Chondrocyte (in vitro differentiated cells): ENCODE measurements around the gene ACBD6. TPM values are rescaled to one million over a fixed set of nuclear protein-coding genes. Genes with fewer than 3 reads are reported as not detected.

ENCODE experiments used
- DNase-seq: peaks from one replicate; pipeline ENCODE4 v3.0.0; 2021; ENCODE audit warnings: mixed read lengths, low spot score
- H3K27ac Mint-ChIP-seq: one replicate; pipeline ENCODE4 v1.8.0; 2021; ENCODE audit warnings: mild to moderate bottlenecking, moderate library complexity, mixed read lengths; ENCODE audit not compliant: unreplicated experiment
- H3K27me3 Mint-ChIP-seq: 2 replicates; pipeline ENCODE4 v1.8.0; 2021; ENCODE audit warnings: low read depth, mixed read lengths
- H3K36me3 Mint-ChIP-seq: 2 replicates; pipeline ENCODE4 v1.8.0; 2021; ENCODE audit warnings: low read depth, mixed read lengths
- H3K4me1 Mint-ChIP-seq: 2 replicates; pipeline ENCODE4 v1.8.0; 2021; ENCODE audit warnings: low read depth, mild to moderate bottlenecking, mixed read lengths
- H3K4me3 Mint-ChIP-seq: one replicate; pipeline ENCODE4 v1.8.0; 2021; ENCODE audit warnings: mild to moderate bottlenecking, moderate library complexity, mixed read lengths; ENCODE audit not compliant: unreplicated experiment
- H3K9me3 Mint-ChIP-seq: 2 replicates; pipeline ENCODE4 v1.8.0; 2021; ENCODE audit warnings: low read depth, mixed read lengths
- CTCF ChIP-seq: fragments of 200-600 bp; sonication (generic); IDR thresholded peaks from 2 replicates; pipeline ENCODE4 v1.5.0; 2021; ENCODE audit warnings: antibody characterized with exemption, mild to moderate bottlenecking, moderate library complexity
- total RNA-seq: library from RNA; stranded (reverse); gene quantifications from 3 replicates; pipeline ENCODE4 v1.2.1, GENCODE V29; 2021

Gene ACBD6
- total RNA-seq, 1 donor from 2014 or later, result 43.4 TPM

GRCh38 chr1:180380259-180381183, 121.9 kb downstream of the ACBD6 start:
- no peak for TF ChIP-seq CTCF
- Mint-ChIP-seq H3K27ac (no peak overlapping the region), H3K27me3 (no peaks in the 10 kb centered on the region), H3K36me3 (peaks cover 29% of the 10 kb centered on the region), H3K4me1 (peaks cover 9% of the 10 kb centered on the region), H3K4me3 (no peak overlapping the region), H3K9me3 (peaks cover 64% of the 10 kb centered on the region)
- no peak for DNase-seq

DNA sequence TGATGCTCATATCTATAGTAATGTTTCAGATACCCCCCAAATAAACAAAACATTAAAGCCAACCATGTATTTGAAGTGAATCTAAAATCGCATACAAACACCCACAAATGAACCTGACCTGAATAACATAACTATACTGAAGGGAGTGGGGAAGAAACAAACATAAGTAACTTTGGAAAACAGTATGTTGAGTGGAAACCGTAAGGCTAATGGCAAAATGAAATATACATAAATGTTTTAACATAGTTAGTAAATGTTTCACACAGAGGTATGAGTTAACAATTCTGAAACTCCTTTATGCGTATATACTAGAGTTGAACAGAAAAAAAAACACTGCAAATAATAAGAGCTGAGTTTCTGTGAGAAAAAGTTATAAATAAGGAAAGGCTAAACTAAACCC, 125.6 kb downstream of the ACBD6 start:
- peaks cover 4% of the 10 kb centered on the region for H3K4me1 Mint-ChIP-seq
- no peak overlapping the region for H3K27ac Mint-ChIP-seq
- H3K27me3 Mint-ChIP-seq, result no peaks in the 10 kb centered on the region
- H3K36me3 Mint-ChIP-seq, result peaks cover 17% of the 10 kb centered on the region
- no peak for TF ChIP-seq CTCF
- no peak overlapping the region for H3K4me3 Mint-ChIP-seq
- no peak for DNase-seq
- peaks cover 33% of the 10 kb centered on the region for H3K9me3 Mint-ChIP-seq

- Mint-ChIP-seq H3K4me3 (no peak overlapping the region), H3K27me3 (no peaks in the 10 kb centered on the region), H3K4me1 (peaks cover 4% of the 10 kb centered on the region), H3K36me3 (peaks cover 17% of the 10 kb centered on the region), H3K9me3 (peaks cover 31% of the 10 kb centered on the region), H3K27ac (no peak overlapping the region)
- no peak for DNase-seq
- TF ChIP-seq CTCF, result no peak
Observed at GRCh38 chr1:180376253-180376652, 126.1 kb downstream of the ACBD6 start.

DNA sequence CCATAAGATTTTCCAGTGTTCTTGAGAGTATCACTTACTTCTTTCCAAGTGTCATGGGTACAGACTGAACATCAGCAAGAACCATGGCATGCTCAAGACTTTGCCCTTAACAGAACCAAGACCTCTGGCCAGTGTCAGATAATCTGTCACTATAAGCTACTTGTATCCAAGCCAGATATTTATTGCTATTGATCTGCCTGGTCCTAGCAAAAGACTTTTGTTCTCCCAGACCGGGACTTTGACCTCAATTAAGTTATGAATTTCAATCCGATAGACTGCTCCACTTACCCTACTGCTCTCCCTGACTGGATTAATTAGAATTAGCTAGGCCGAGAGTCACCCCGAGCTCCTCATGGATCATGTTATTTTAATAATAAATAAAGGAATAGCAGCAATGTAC, 129.6 kb downstream of the ACBD6 start:
- Mint-ChIP-seq H3K9me3 (peaks cover 11% of the 10 kb centered on the region), H3K4me3 (no peak overlapping the region), H3K27ac (no peak overlapping the region), H3K36me3 (no peaks in the 10 kb centered on the region), H3K4me1 (no peaks in the 10 kb centered on the region), H3K27me3 (no peaks in the 10 kb centered on the region)
- no peak for DNase-seq
- TF ChIP-seq CTCF, result no peak

DNA sequence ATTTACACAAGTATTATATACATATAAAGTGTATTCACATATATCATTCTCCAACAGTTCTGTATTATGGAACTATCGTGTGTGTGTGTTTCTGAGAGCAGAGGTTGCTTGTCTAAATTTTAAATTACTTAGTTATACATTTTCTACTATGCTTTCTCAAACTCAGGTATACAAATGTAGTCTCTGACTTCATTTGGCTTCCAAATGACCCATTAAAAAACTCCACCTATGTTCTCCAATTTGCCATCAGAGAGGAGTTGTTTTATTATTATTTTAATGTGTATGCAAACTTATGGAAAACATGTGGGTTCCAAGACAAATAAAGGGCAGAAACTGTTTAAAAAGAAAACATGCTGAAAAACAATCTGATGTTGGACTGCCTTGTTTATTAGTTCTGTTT, 131.8 kb downstream of the ACBD6 start:
- Mint-ChIP-seq H3K4me3 (no peak overlapping the region), H3K36me3 (no peaks in the 10 kb centered on the region), H3K9me3 (peaks cover 6% of the 10 kb centered on the region), H3K27ac (no peak overlapping the region), H3K27me3 (no peaks in the 10 kb centered on the region), H3K4me1 (peaks cover 11% of the 10 kb centered on the region)
- no peak for TF ChIP-seq CTCF
- no peak for DNase-seq
